Keratinocyte (primary cell): ENCODE results near the gene SIRT4.

Experiments
- EZH2 ChIP-seq: IDR thresholded peaks from one replicate; pipeline ENCODE4 v1.6.1; 2012; ENCODE audit warnings: inconsistent platforms, mild to moderate bottlenecking, low read length, moderate library complexity
- TF ChIP-seq, protein P1 (sequence below), 3 experiments: IDR thresholded peaks in 1 of 3; conservative IDR thresholded peaks in 1 of 3; optimal IDR thresholded peaks in 1 of 3; 2 replicates in 2 of 3; 3 replicates in 1 of 3; pipeline versions ENCODE3 to v1.5.1; 2011; ENCODE audit warnings: low read length in 3 of 3, mild to moderate bottlenecking in 3 of 3, moderate library complexity in 2 of 3, control low read depth in 1 of 3, inconsistent platforms in 1 of 3; ENCODE audit not compliant: insufficient read depth in 2 of 3; ENCODE audit errors: extremely low read depth in 1 of 3

DNA sequence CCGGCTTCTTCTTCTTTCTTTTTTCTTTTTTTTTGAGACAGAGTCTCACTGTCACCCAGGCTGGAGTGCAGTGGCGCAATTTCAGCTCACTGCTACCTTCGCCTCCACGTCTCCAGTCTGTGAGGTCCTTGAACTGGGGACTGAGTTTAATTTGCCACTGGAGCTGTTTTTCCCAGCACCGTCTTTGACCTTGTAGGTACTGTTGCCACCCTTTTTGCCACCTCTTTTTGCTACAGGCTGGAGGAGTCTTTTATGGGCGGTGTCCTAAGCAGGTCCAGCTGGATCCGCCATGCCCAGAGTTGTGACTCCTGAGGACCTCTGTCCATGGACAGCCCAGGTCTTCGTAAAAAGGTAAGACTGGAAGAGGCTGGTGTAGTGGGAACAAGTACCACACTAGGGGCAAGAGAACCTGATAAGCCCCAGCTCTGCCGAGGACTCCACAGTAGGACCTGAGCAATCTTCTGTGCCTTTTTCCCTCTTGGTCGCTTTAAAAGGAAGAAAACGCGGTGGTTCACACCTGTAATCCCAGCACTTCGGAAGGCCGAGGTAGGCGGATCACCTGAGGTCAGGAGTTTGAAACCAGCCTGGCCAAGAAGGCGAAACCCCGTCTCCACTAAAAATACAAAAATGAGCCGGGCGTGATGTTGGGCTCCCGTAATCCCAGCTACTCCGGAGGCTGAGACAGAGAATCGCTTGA lies 11.4 kb upstream of the SIRT4 start:
- TF ChIP-seq EZH2, result no peak
- TF ChIP-seq, protein P1, sequence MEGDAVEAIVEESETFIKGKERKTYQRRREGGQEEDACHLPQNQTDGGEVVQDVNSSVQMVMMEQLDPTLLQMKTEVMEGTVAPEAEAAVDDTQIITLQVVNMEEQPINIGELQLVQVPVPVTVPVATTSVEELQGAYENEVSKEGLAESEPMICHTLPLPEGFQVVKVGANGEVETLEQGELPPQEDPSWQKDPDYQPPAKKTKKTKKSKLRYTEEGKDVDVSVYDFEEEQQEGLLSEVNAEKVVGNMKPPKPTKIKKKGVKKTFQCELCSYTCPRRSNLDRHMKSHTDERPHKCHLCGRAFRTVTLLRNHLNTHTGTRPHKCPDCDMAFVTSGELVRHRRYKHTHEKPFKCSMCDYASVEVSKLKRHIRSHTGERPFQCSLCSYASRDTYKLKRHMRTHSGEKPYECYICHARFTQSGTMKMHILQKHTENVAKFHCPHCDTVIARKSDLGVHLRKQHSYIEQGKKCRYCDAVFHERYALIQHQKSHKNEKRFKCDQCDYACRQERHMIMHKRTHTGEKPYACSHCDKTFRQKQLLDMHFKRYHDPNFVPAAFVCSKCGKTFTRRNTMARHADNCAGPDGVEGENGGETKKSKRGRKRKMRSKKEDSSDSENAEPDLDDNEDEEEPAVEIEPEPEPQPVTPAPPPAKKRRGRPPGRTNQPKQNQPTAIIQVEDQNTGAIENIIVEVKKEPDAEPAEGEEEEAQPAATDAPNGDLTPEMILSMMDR (optimal IDR thresholded peaks at IDR 0.05 in 1 of 3, IDR thresholded peaks at IDR 0.05 in 1 of 3, conservative IDR thresholded peaks at IDR 0.05 in 1 of 3; ENCODE audit: extremely low read depth in 1 of 3, insufficient read depth in 2 of 3, low read length in 3 of 3), result no peak
